ENCODE measurements around the gene SMYD3.

The SMYD3 gene

GRCh38 chr1:246293366-246294121, 213.5 kb downstream of the SMYD3 start:
- H3K27ac Mint-ChIP-seq, result peak overlapping the region; percentile 37
- TF ChIP-seq CTCF (IDR thresholded peaks at IDR 0.05), result no peak
- no peak for DNase-seq
- no peaks in the 10 kb centered on the region for H3K27me3 Mint-ChIP-seq (ENCODE audit: low read depth, poor library complexity)
- no peak overlapping the region for H3K4me3 Mint-ChIP-seq
- peaks cover 19% of the 10 kb centered on the region for H3K4me1 Mint-ChIP-seq
- H3K9me3 Mint-ChIP-seq, result no peaks in the 10 kb centered on the region
- H3K36me3 Mint-ChIP-seq (ENCODE audit: low read depth), result no peaks in the 10 kb centered on the region

GRCh38 chr1:246292571-246292970, 214.5 kb downstream of the SMYD3 start:
- peak overlapping the region; percentile 55 for H3K27ac Mint-ChIP-seq
- no peak overlapping the region for H3K4me3 Mint-ChIP-seq
- no peaks in the 10 kb centered on the region for H3K9me3 Mint-ChIP-seq
- no peaks in the 10 kb centered on the region for H3K27me3 Mint-ChIP-seq (ENCODE audit: low read depth, poor library complexity)
- H3K4me1 Mint-ChIP-seq, result peaks cover 19% of the 10 kb centered on the region
- no peaks in the 10 kb centered on the region for H3K36me3 Mint-ChIP-seq (ENCODE audit: low read depth)
- no peak for DNase-seq
- TF ChIP-seq CTCF (IDR thresholded peaks at IDR 0.05), result no peak

- no peaks in the 10 kb centered on the region for H3K9me3 Mint-ChIP-seq
- H3K27ac Mint-ChIP-seq, result no peak overlapping the region
- DNase-seq, result no peak
- TF ChIP-seq CTCF (IDR thresholded peaks at IDR 0.05), result no peak
- H3K27me3 Mint-ChIP-seq (ENCODE audit: low read depth, poor library complexity), result no peaks in the 10 kb centered on the region
- H3K4me1 Mint-ChIP-seq, result peaks cover 19% of the 10 kb centered on the region
- H3K36me3 Mint-ChIP-seq (ENCODE audit: low read depth), result peaks cover 2% of the 10 kb centered on the region
- no peak overlapping the region for H3K4me3 Mint-ChIP-seq
These were observed 216.0 kb downstream of the SMYD3 start for GRCh38 chr1:246291127-246291526.

- DNase-seq, result no peak
- H3K27ac Mint-ChIP-seq, result no peak overlapping the region
- no peak for TF ChIP-seq CTCF (IDR thresholded peaks at IDR 0.05)
These were observed 223.2 kb downstream of the SMYD3 start for GRCh38 chr1:246283771-246284410.

GRCh38 chr1:246281639-246282038, 225.4 kb downstream of the SMYD3 start:
- H3K27me3 Mint-ChIP-seq (ENCODE audit: low read depth, poor library complexity), result peaks cover 3% of the 10 kb centered on the region
- no peak overlapping the region for H3K4me3 Mint-ChIP-seq
- H3K36me3 Mint-ChIP-seq (ENCODE audit: low read depth), result peaks cover 14% of the 10 kb centered on the region
- peaks cover 9% of the 10 kb centered on the region for H3K9me3 Mint-ChIP-seq
- TF ChIP-seq CTCF (IDR thresholded peaks at IDR 0.05), result no peak
- no peaks in the 10 kb centered on the region for H3K4me1 Mint-ChIP-seq
- no peak for DNase-seq
- no peak overlapping the region for H3K27ac Mint-ChIP-seq

More at GRCh38 chr1:246283771-246284410, 223.2 kb downstream of the SMYD3 start:
- H3K36me3 Mint-ChIP-seq (ENCODE audit: low read depth), result peaks cover 14% of the 10 kb centered on the region
- H3K9me3 Mint-ChIP-seq, result peaks cover 9% of the 10 kb centered on the region
- no peaks in the 10 kb centered on the region for H3K4me1 Mint-ChIP-seq
- H3K27me3 Mint-ChIP-seq (ENCODE audit: low read depth, poor library complexity), result peaks cover 3% of the 10 kb centered on the region
- H3K4me3 Mint-ChIP-seq, result no peak overlapping the region

Data from nephron progenitor cell (in vitro differentiated cells).